HepG2 (cell line): ENCODE data around the gene SH2D6. TPM values are rescaled to one million over a fixed set of nuclear protein-coding genes. Genes with fewer than 3 reads are reported as not detected.

Experiments used
- ATAC-seq: fragments of 200-7000 bp; cut with Tn5 transposase; 3 replicates; pipeline ENCODE4 v1.9.1; 2020; ENCODE audit warnings: mild to moderate bottlenecking, moderate library complexity
- BruUV-seq: library from RNA; stranded (reverse); fragments of 400-500 nt; replicated peaks from 2 replicates; lab custom pipeline; 2021; lab: Mats Ljungman, UMichigan
- CTCF ChIA-PET: fragments of 300-600 bp; formaldehyde crosslinking; extraction: SDS; loops from one replicate; lab custom pipeline; 2021; ENCODE audit warnings: low total read pairs, inconsistent platforms, low intra/inter-chr PET ratio; lab: Yijun Ruan, JAX
- POLR2A ChIA-PET: fragments of 350-600 bp; sonication (Branson Sonifier 250); formaldehyde crosslinking; loops from one replicate; lab custom pipeline; 2020; ENCODE audit warnings: antibody characterized with exemption, inconsistent platforms; lab: Yijun Ruan, JAX
- DNase-seq: peaks from one replicate; pipeline ENCODE4 v3.0.0-alpha.2; 2015; ENCODE audit warnings: low spot score
- FAIRE-seq: peaks from 3 replicates; lab custom pipeline; 2011; peaks lifted over from hg19 to GRCh38; lab: Jason Lieb, UNC
- H2AFZ ChIP-seq: one replicate; pipeline ENCODE4 v1.6.1; 2011; ENCODE audit warnings: low read length, inconsistent platforms
- H3K27ac ChIP-seq: fragments of 300-600 bp; 3 replicates; pipeline ENCODE4 v1.8.0; 2011; ENCODE audit warnings: mixed run types, mild to moderate bottlenecking, mixed read lengths, low read length, inconsistent platforms; ENCODE audit not compliant: insufficient read depth; ENCODE audit errors: extremely low read length
- H3K27me3 ChIP-seq, 2 experiments: fragments of 200-600 bp in 1 of 2; 2 replicates in 1 of 2; 3 replicates in 1 of 2; pipeline versions ENCODE4 v1.6.0 to v1.8.0; 2011; ENCODE audit warnings: low read length in 2 of 2, mild to moderate bottlenecking in 2 of 2, moderate library complexity in 2 of 2, inconsistent platforms in 1 of 2; ENCODE audit not compliant: insufficient read depth in 2 of 2, control insufficient read depth in 1 of 2
- H3K36me3 ChIP-seq, 2 experiments: fragments of 200-600 bp in 1 of 2; replicated peaks in 1 of 2; 2 replicates in 1 of 2; 3 replicates in 1 of 2; pipeline versions ENCODE4 v1.5.1 to v1.8.0; 2011; ENCODE audit warnings: low read length in 2 of 2, inconsistent platforms in 1 of 2; ENCODE audit not compliant: insufficient read depth in 2 of 2, control insufficient read depth in 1 of 2
- H3K4me1 ChIP-seq: 2 replicates; pipeline ENCODE4 v1.5.1; 2012; ENCODE audit warnings: low read length, inconsistent platforms; ENCODE audit not compliant: insufficient read depth
- H3K4me2 ChIP-seq: 2 replicates; pipeline ENCODE4 v1.6.0; 2011; ENCODE audit warnings: low read depth, low read length, inconsistent platforms
- H3K4me3 ChIP-seq, 3 experiments: fragments of 200-600 bp in 1 of 3; sonication (generic), shearing (Covaris generic) in 1 of 3; replicated peaks in 1 of 3; 2 replicates each; pipeline ENCODE4 v1.5.1; 2011 to 2016; ENCODE audit warnings: low read length in 3 of 3, inconsistent platforms in 2 of 3, low read depth in 2 of 3, mild to moderate bottlenecking in 2 of 3, control low read depth in 1 of 3, mixed read lengths in 1 of 3; ENCODE audit not compliant: insufficient read depth in 1 of 3
- H3K79me2 ChIP-seq: one replicate; pipeline ENCODE4 v1.6.1; 2011; ENCODE audit warnings: low read length, inconsistent platforms; ENCODE audit not compliant: insufficient read depth
- H3K9ac ChIP-seq: 2 replicates; pipeline ENCODE4 v1.6.0; 2011; ENCODE audit warnings: mild to moderate bottlenecking, low read depth, low read length, inconsistent platforms; ENCODE audit not compliant: insufficient read depth
- H3K9me3 ChIP-seq: 2 replicates; pipeline ENCODE4 v1.5.1; 2012; ENCODE audit warnings: mild to moderate bottlenecking, low read length
- H4K20me1 ChIP-seq: 2 replicates; pipeline ENCODE4 v1.6.0; 2011; ENCODE audit warnings: inconsistent platforms, mild to moderate bottlenecking, low read length, moderate library complexity; ENCODE audit not compliant: insufficient read depth
- ATF4 ChIP-seq, 2 experiments: fragments of 450-650 bp in 1 of 2; sonication (generic) in 1 of 2; formaldehyde crosslinking; IDR thresholded peaks; 2 replicates each; pipeline versions ENCODE4 v1.5.0 to v1.8.0; 2020 to 2022; ENCODE audit warnings: mild to moderate bottlenecking in 1 of 2, missing genetic modification reagents in 1 of 2
- ATF7 ChIP-seq, 2 experiments: fragments of 450-650 bp in 1 of 2; sonication (generic) in 1 of 2; formaldehyde crosslinking in 1 of 2; IDR thresholded peaks; 2 replicates each; pipeline versions ENCODE4 v1.4.0 to v1.6.1; 2016 to 2020; ENCODE audit warnings: antibody characterized with exemption in 1 of 2, mild to moderate bottlenecking in 1 of 2, missing genetic modification reagents in 1 of 2
- CEBPB ChIP-seq: IDR thresholded peaks from 2 replicates; pipeline ENCODE4 v1.6.1; 2011; ENCODE audit warnings: low read depth, low read length, improper control_type of control experiment, borderline replicate concordance
- FOSL2 ChIP-seq: sonication (generic); formaldehyde crosslinking; IDR thresholded peaks from 2 replicates; pipeline ENCODE4 v1.4.0; 2020; ENCODE audit warnings: missing genetic modification reagents
- MAZ ChIP-seq, 2 experiments: sonication (generic) in 1 of 2; formaldehyde crosslinking in 1 of 2; IDR thresholded peaks; 2 replicates each; pipeline versions ENCODE4 v1.5.0 to v1.6.1; 2012 to 2020; ENCODE audit warnings: low read depth in 2 of 2, mild to moderate bottlenecking in 2 of 2, borderline replicate concordance in 1 of 2, improper control_type of control experiment in 1 of 2, low read length in 1 of 2, missing genetic modification reagents in 1 of 2, moderate library complexity in 1 of 2
- NFKB2 ChIP-seq: sonication (generic); formaldehyde crosslinking; IDR thresholded peaks from 2 replicates; pipeline ENCODE4 v1.4.0; 2020; ENCODE audit warnings: missing genetic modification reagents, borderline replicate concordance
- RXRA ChIP-seq: sonication (generic); formaldehyde crosslinking; IDR thresholded peaks from 2 replicates; pipeline ENCODE4 v1.5.1; 2020; ENCODE audit warnings: missing genetic modification reagents
- SRY ChIP-seq: sonication (generic); formaldehyde crosslinking; IDR thresholded peaks from 2 replicates; pipeline ENCODE4 v1.8.0; 2022; ENCODE audit warnings: mild to moderate bottlenecking, missing genetic modification reagents
- ZC3H4 ChIP-seq: sonication (generic); formaldehyde crosslinking; IDR thresholded peaks from 2 replicates; pipeline ENCODE4 v1.4.0; 2020; ENCODE audit warnings: missing genetic modification reagents, borderline replicate concordance
- ZNF121 ChIP-seq: sonication (generic); formaldehyde crosslinking; IDR thresholded peaks from 2 replicates; pipeline ENCODE4 v1.5.0; 2020; ENCODE audit warnings: mild to moderate bottlenecking, missing genetic modification reagents
- ZNF124 ChIP-seq: sonication (generic); formaldehyde crosslinking; IDR thresholded peaks from 2 replicates; pipeline ENCODE4 v1.4.0; 2020; ENCODE audit warnings: missing genetic modification reagents
- ZNF256 ChIP-seq: sonication (generic); formaldehyde crosslinking; conservative IDR thresholded peaks from 2 replicates; pipeline ENCODE4 v1.4.0; 2020; ENCODE audit warnings: missing genetic modification reagents
- ZNF292 ChIP-seq: sonication (generic); formaldehyde crosslinking; IDR thresholded peaks from 2 replicates; pipeline ENCODE4 v1.8.1; 2022; ENCODE audit warnings: mild to moderate bottlenecking, low read depth, missing genetic modification reagents, borderline replicate concordance
- ZNF33A ChIP-seq: sonication (generic); formaldehyde crosslinking; IDR thresholded peaks from 2 replicates; pipeline ENCODE4 v1.5.1; 2020; ENCODE audit warnings: missing genetic modification reagents, mild to moderate bottlenecking, moderate library complexity, borderline replicate concordance
- ZNF615 ChIP-seq: sonication (generic); formaldehyde crosslinking; IDR thresholded peaks from 2 replicates; pipeline ENCODE4 v1.5.0; 2020; ENCODE audit warnings: mild to moderate bottlenecking, missing genetic modification reagents, borderline replicate concordance
- WGBS: methylation state at CpG from one replicate; pipeline ENCODE4 v1.1.6; 2017; ENCODE audit warnings: low lambda C conversion rate; 5-methylcytosine and 5-hydroxymethylcytosine counted together
- in situ Hi-C: cut with HindIII; loops from 2 replicates; pipeline ENCODE4 v1.10.0; 2017; ENCODE audit warnings: low pct_unique_long_range_greater_than_20kb; ENCODE audit not compliant: extremely low pct_ligation_motif_present
- intact Hi-C: fragments of 100-400 bp; cut with micrococcal nuclease; formaldehyde crosslinking; loops from one replicate; pipeline ENCODE4 v1.10.0; 2022; ENCODE audit not compliant: unreplicated experiment
- polyA plus RNA-seq, 8 experiments: library from polyadenylated mRNA; depleted of rRNA in 3 of 8; stranded (reverse) in 7 of 8; unstranded in 1 of 8; fragments of >200 nt; fragmentation: Illumina TruSeq in 4 of 8; extraction: Trizol in 4 of 8; gene quantifications; 2 replicates each; pipeline versions ENCODE4 v1.2.1 to v1.2.3, GENCODE V29; 2011 to 2016; ENCODE audit warnings: low read depth in 4 of 8, missing spikeins in 1 of 8, mixed read lengths in 1 of 8; ENCODE audit not compliant: insufficient read depth in 1 of 8
- total RNA-seq, 5 experiments: library from RNA; depleted of rRNA; stranded (reverse); fragments of >200 nt; fragmentation: Illumina TruSeq; extraction: Trizol; gene quantifications; 2 replicates each; pipeline ENCODE4 v1.2.3, GENCODE V29; 2016; ENCODE audit warnings: low read depth in 1 of 5

The SH2D6 gene
- total and polyA plus RNA-seq, 2 of the 13 experiments (the other 11 are each of a cell fraction or from before 2014, with no cell fraction given) = 0.11 to 0.26 TPM

- Histone ChIP-seq H3K9me3 (no peaks in the 10 kb centered on the region), H3K27me3 (no peaks in the 10 kb centered on the region), H3K9ac (no peak overlapping the region), H3K4me1 (peaks cover 47% of the 10 kb centered on the region), H3K4me3 (no peak overlapping the region), H3K27ac (no peak overlapping the region), H3K79me2 (no peaks in the 10 kb centered on the region), H3K4me2 (peak overlapping the region; percentile 67), H3K36me3 (no peaks in the 10 kb centered on the region), H2AFZ (no peak overlapping the region), H4K20me1 (no peaks in the 10 kb centered on the region)
- FAIRE-seq (no peak), ATAC-seq (no peak), DNase-seq (no peak)
- intact Hi-C loops = no loop called here
- TF ChIP-seq NFKB2 (CRISPR knock-in tag) (no peak), ZNF256 (CRISPR knock-in tag) (no peak), ZNF121 (CRISPR knock-in tag) (peak; percentile 95), ZNF292 (CRISPR knock-in tag) (0 out of 2 replicates have a peak, but pooled peaks have one; percentile 5), RXRA (CRISPR knock-in tag) (0 out of 2 replicates have a peak, but pooled peaks have one; percentile 14), ZNF615 (CRISPR knock-in tag) (no peak), ZNF124 (no peak), FOSL2 (no peak), ZC3H4 (CRISPR knock-in tag) (no peak), SRY (CRISPR knock-in tag) (no peak)
- ChIA-PET CTCF (no interaction called here), POLR2A (interaction anchor here (0.7 to 3.3 kb wide), 7 partner anchors 8 to 63 kb away, joined by 3 to 30 read pairs (median 4); partner anchors contain the start of genes MAT2A and SH2D6)
- WGBS = 89% methylated on average over 1 of the region's 1 CpG
- no TSS peak for BruUV-seq
- in situ Hi-C loops = no loop called here
These were observed 58.1 kb downstream of the SH2D6 start for GRCh38 chr2:85476624-85477023.

DNA sequence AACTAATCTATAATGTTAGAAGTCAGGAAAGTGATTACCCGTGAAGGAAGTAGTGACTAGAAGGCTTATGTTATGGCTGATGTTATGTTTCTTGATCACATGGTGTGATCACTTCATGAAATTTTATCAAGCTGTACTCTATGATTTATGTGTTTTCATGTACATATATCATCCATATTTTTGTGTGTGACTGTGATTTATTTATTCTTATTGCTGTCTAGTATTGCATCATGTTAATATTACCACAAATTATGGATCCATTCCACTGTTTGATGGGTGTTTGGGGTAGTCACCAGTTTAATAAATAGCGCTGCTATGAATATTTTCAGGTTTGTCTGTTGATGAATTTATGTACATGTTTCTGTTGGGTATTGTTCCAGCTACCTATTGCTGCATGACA, 59.4 kb downstream of the SH2D6 start:
- Histone ChIP-seq H3K27ac (no peak overlapping the region), H3K9me3 (no peaks in the 10 kb centered on the region), H2AFZ (no peak overlapping the region), H3K79me2 (no peaks in the 10 kb centered on the region), H4K20me1 (no peaks in the 10 kb centered on the region), H3K4me1 (peaks cover 34% of the 10 kb centered on the region), H3K4me2 (no peak overlapping the region), H3K9ac (no peak overlapping the region), H3K27me3 (no peaks in the 10 kb centered on the region), H3K36me3 (no peaks in the 10 kb centered on the region), H3K4me3 (no peak overlapping the region)
- DNase-seq = no peak
- 85% methylated on average over 2 of the region's 2 CpGs for WGBS
- intact Hi-C loops = no loop called here
- no TSS peak for BruUV-seq
- POLR2A ChIA-PET = interaction anchor here (3.0 to 3.3 kb wide), 2 partner anchors 58 to 61 kb away, joined by 25 to 30 read pairs; partner anchors contain the start of genes MAT2A and SH2D6
- in situ Hi-C loops = no loop called here
- CTCF ChIA-PET = no interaction called here
- no peak for ATAC-seq
- TF ChIP-seq ZNF33A (CRISPR knock-in tag) = no peak
- no peak for TF ChIP-seq MAZ (IDR thresholded peaks at IDR 0.05; ENCODE audit: borderline replicate concordance, low read depth, low read length)
- no peak for TF ChIP-seq MAZ (CRISPR knock-in tag; IDR thresholded peaks at IDR 0.05; ENCODE audit: low read depth)
- no peak for TF ChIP-seq ATF4 (CRISPR knock-in tag; IDR thresholded peaks at IDR 0.05)
- TF ChIP-seq CEBPB = peak; percentile 47; the same call in 1 of the 2 replicates
- peak; percentile 62; the same call in 1 of the 2 replicates for TF ChIP-seq ATF7 (IDR thresholded peaks at IDR 0.05)
- no peak for TF ChIP-seq ATF7 (CRISPR knock-in tag; IDR thresholded peaks at IDR 0.05)
- no peak for FAIRE-seq
